ENCODE measurements around the gene FOXL1. TPM values are rescaled to one million over a fixed set of nuclear protein-coding genes. Genes with fewer than 3 reads are reported as not detected.

Gene FOXL1
- 2.5 and 3.2 TPM in 2 replicates for total RNA-seq

GRCh38 chr16:86578061-86578599 is at the start of gene FOXL1:
FOXL1 (plus strand) TSS chr16:86578549; CDS start chr16:86578724, 175 bp downstream.
- DNase-seq (ENCODE audit: insufficient read length, low spot score, missing footprints), result peak; percentile 30
- no peak within 1 kb of the TSS for H3K4me3 ChIP-seq (ENCODE audit: insufficient read depth, low read length)

GRCh38 chr16:86529160-86529559 is 49.2 kb upstream of the FOXL1 start:
- Histone ChIP-seq H3K79me2 (ENCODE audit: insufficient read depth, low read length) (no peaks in the 10 kb centered on the region), H3K9me3 (ENCODE audit: low read depth, low read length) (no peaks in the 10 kb centered on the region), H3K4me1 (ENCODE audit: insufficient read depth, low read length) (peaks cover 4% of the 10 kb centered on the region), H2AFZ (ENCODE audit: low read length) (no peak overlapping the region), H3K4me2 (ENCODE audit: insufficient read depth, low read length) (no peak overlapping the region), H4K20me1 (ENCODE audit: insufficient read depth, low read length) (peaks cover 4% of the 10 kb centered on the region), H3K4me3 (ENCODE audit: insufficient read depth, low read length) (no peak overlapping the region), H3K27me3 (ENCODE audit: insufficient read depth, low read length) (peaks cover 7% of the 10 kb centered on the region), H3K27ac (ENCODE audit: low read depth, low read length) (no peak overlapping the region), H3K36me3 (ENCODE audit: insufficient read depth, low read length) (no peaks in the 10 kb centered on the region)
- no peak for TF ChIP-seq CTCF (IDR thresholded peaks at IDR 0.05; ENCODE audit: extremely low read depth, low read depth, low read length)
- peak; percentile 85 for DNase-seq (ENCODE audit: insufficient read length, low spot score, missing footprints)

More at GRCh38 chr16:86578061-86578599, at the start of gene FOXL1:
- no peaks in the 10 kb centered on the region for H3K27me3 ChIP-seq (ENCODE audit: insufficient read depth, low read length)
- H3K36me3 ChIP-seq (ENCODE audit: insufficient read depth, low read length), result peaks cover 42% of the 10 kb centered on the region
- peaks cover 97% of the 10 kb centered on the region for H3K79me2 ChIP-seq (ENCODE audit: insufficient read depth, low read length)
- H3K27ac ChIP-seq (ENCODE audit: low read depth, low read length), result peak within 1 kb of the TSS; percentile 96
- no peak within 1 kb of the TSS for H3K4me2 ChIP-seq (ENCODE audit: insufficient read depth, low read length)
- H2AFZ ChIP-seq (ENCODE audit: low read length), result no peak within 1 kb of the TSS
- H3K9me3 ChIP-seq (ENCODE audit: low read depth, low read length), result no peaks in the 10 kb centered on the region
- peaks cover 14% of the 10 kb centered on the region for H3K4me1 ChIP-seq (ENCODE audit: insufficient read depth, low read length)
- H4K20me1 ChIP-seq (ENCODE audit: insufficient read depth, low read length), result no peaks in the 10 kb centered on the region
- TF ChIP-seq CTCF (IDR thresholded peaks at IDR 0.05; ENCODE audit: extremely low read depth, low read depth, low read length), result no peak

GRCh38 chr16:86530251-86531190 is 47.8 kb upstream of the FOXL1 start:
- DNase-seq (ENCODE audit: insufficient read length, low spot score, missing footprints), result peak; percentile 34
- H3K4me3 ChIP-seq (ENCODE audit: insufficient read depth, low read length), result no peak overlapping the region
- H3K27ac ChIP-seq (ENCODE audit: low read depth, low read length), result no peak overlapping the region
- H3K36me3 ChIP-seq (ENCODE audit: insufficient read depth, low read length), result no peaks in the 10 kb centered on the region
- H3K79me2 ChIP-seq (ENCODE audit: insufficient read depth, low read length), result no peaks in the 10 kb centered on the region
- no peaks in the 10 kb centered on the region for H3K27me3 ChIP-seq (ENCODE audit: insufficient read depth, low read length)
- H2AFZ ChIP-seq (ENCODE audit: low read length), result no peak overlapping the region
- H3K9me3 ChIP-seq (ENCODE audit: low read depth, low read length), result no peaks in the 10 kb centered on the region
- no peak for TF ChIP-seq CTCF (IDR thresholded peaks at IDR 0.05; ENCODE audit: extremely low read depth, low read depth, low read length)
- H4K20me1 ChIP-seq (ENCODE audit: insufficient read depth, low read length), result peaks cover 4% of the 10 kb centered on the region
- peaks cover 4% of the 10 kb centered on the region for H3K4me1 ChIP-seq (ENCODE audit: insufficient read depth, low read length)
- no peak overlapping the region for H3K4me2 ChIP-seq (ENCODE audit: insufficient read depth, low read length)

GRCh38 chr16:86531191-86531545 is 47.2 kb upstream of the FOXL1 start:
- H3K9me3 ChIP-seq (ENCODE audit: low read depth, low read length), result no peaks in the 10 kb centered on the region

More at GRCh38 chr16:86531191-86531545, 47.2 kb upstream of the FOXL1 start:
- peaks cover 4% of the 10 kb centered on the region for H4K20me1 ChIP-seq (ENCODE audit: insufficient read depth, low read length)
- TF ChIP-seq CTCF (IDR thresholded peaks at IDR 0.05; ENCODE audit: extremely low read depth, low read depth, low read length), result no peak
- H3K27me3 ChIP-seq (ENCODE audit: insufficient read depth, low read length), result no peaks in the 10 kb centered on the region
- H3K36me3 ChIP-seq (ENCODE audit: insufficient read depth, low read length), result no peaks in the 10 kb centered on the region
- H2AFZ ChIP-seq (ENCODE audit: low read length), result no peak overlapping the region
- H3K27ac ChIP-seq (ENCODE audit: low read depth, low read length), result no peak overlapping the region
- H3K4me1 ChIP-seq (ENCODE audit: insufficient read depth, low read length), result peaks cover 4% of the 10 kb centered on the region
- no peak overlapping the region for H3K4me3 ChIP-seq (ENCODE audit: insufficient read depth, low read length)
- no peaks in the 10 kb centered on the region for H3K79me2 ChIP-seq (ENCODE audit: insufficient read depth, low read length)
- no peak overlapping the region for H3K4me2 ChIP-seq (ENCODE audit: insufficient read depth, low read length)
- DNase-seq (ENCODE audit: insufficient read length, low spot score, missing footprints), result peak; percentile 88

All from osteoblast (primary cell).